Transverse colon (tissue), 4 donors: ENCODE results near the gene GRIP1. TPM values are rescaled to one million over a fixed set of nuclear protein-coding genes. Genes with fewer than 3 reads are reported as not detected.

Experiments used
- DNase-seq: peaks from one replicate; pipeline ENCODE4 v3.0.0-alpha.2; 2019
- H3K27ac ChIP-seq, 4 donors: fragments of 200-600 bp; sonication (generic); 2 replicates each; pipeline ENCODE4 v1.5.1; 2016 to 2018; ENCODE audit warnings: inconsistent platforms in 4 of 4
- H3K27me3 ChIP-seq: fragments of 200-600 bp; sonication (generic); 2 replicates; pipeline ENCODE4 v1.5.1; 2017; ENCODE audit warnings: inconsistent platforms
- H3K36me3 ChIP-seq, 4 donors: fragments of 200-600 bp; sonication (generic); 2 replicates each; pipeline ENCODE4 v1.5.1; 2017 to 2019; ENCODE audit warnings: inconsistent platforms in 4 of 4
- H3K4me1 ChIP-seq, 4 donors: fragments of 200-600 bp; sonication (generic); 2 replicates each; pipeline ENCODE4 v1.5.1; 2017 to 2020; ENCODE audit warnings: inconsistent platforms in 4 of 4
- H3K4me3 ChIP-seq, 4 donors: fragments of 200-600 bp; sonication (generic); 1 replicate in 1 of 4; 2 replicates in 3 of 4; pipeline versions ENCODE4 v1.5.1 to v1.6.1; 2017 to 2019; ENCODE audit warnings: inconsistent platforms in 4 of 4
- H3K9me3 ChIP-seq, 2 donors: fragments of 200-600 bp; sonication (generic); 2 replicates each; pipeline ENCODE4 v1.5.1; 2017 to 2019; ENCODE audit warnings: inconsistent platforms in 2 of 2
- EP300 ChIP-seq: sonication (generic); formaldehyde crosslinking; IDR thresholded peaks from one replicate; pipeline ENCODE4 v1.6.1; 2017; ENCODE audit warnings: antibody characterized with exemption, low read depth
- POLR2A ChIP-seq: fragments of 450-650 bp; IDR thresholded peaks from one replicate; pipeline ENCODE4 v1.6.1; 2016; ENCODE audit warnings: antibody characterized with exemption, mild to moderate bottlenecking, moderate library complexity
- POLR2AphosphoS5 ChIP-seq, 3 donors: sonication (generic); formaldehyde crosslinking; IDR thresholded peaks; one replicate each; pipeline ENCODE4 v1.6.1; 2016; ENCODE audit warnings: antibody characterized with exemption in 3 of 3
- WGBS, 2 donors: methylation state at CpG; one replicate each; pipeline ENCODE4 v1.1.5; 2018; ENCODE audit warnings: low coverage in 1 of 2; 5-methylcytosine and 5-hydroxymethylcytosine counted together
- in situ Hi-C, 4 donors: fragments of 200-750 bp; cut with MboI; loops; one replicate each; pipeline versions ENCODE4 v1.15.0 to v1.15.1; 2017; ENCODE audit warnings: low sequenced_read_pairs in 3 of 4, low pct_ligation_motif_present in 1 of 4, low pct_unique_long_range_greater_than_20kb in 1 of 4
- intact Hi-C: fragments of 100-400 bp; cut with DNase I; formaldehyde crosslinking; loops from one replicate; pipeline ENCODE4 v1.15.1; 2023; ENCODE audit warnings: low total_unique reads
- total RNA-seq, 4 donors: library from RNA; depleted of rRNA; stranded (reverse); fragments of >200 nt; gene quantifications; one replicate each; pipeline ENCODE4 v1.1.0, GENCODE V29; 2016
- TF ChIP-seq, protein P1 (sequence below), 5 experiments: fragments of 200-600 bp in 3 of 5; fragments of 450-650 bp in 2 of 5; sonication (generic) in 3 of 5; IDR thresholded peaks; 1 replicate in 2 of 5; 2 replicates in 3 of 5; pipeline ENCODE4 v1.5.1; 2016 to 2017; ENCODE audit warnings: antibody characterized with exemption in 5 of 5, inconsistent platforms in 3 of 5, mild to moderate bottlenecking in 2 of 5, moderate library complexity in 1 of 5

The GRIP1 gene
- total RNA-seq, 4 donors from 2014 or later, result 4.4 to 9.0 (median 8.2) TPM

GRCh38 chr12:66365718-66366490 lies 313.0 kb downstream of the GRIP1 start:
- intact Hi-C loops, result no loop called here
- no peaks in the 10 kb centered on the region for H3K4me1 ChIP-seq
- H3K27ac ChIP-seq, result no peak overlapping the region
- WGBS, 2 donors, result 72 to 84% methylated on average over 3 of the region's 3 CpGs
- in situ Hi-C loops, result no loop called here
- H3K36me3 ChIP-seq, result no peaks in the 10 kb centered on the region
- H3K4me3 ChIP-seq, result no peak overlapping the region
- H3K9me3 ChIP-seq, result no peaks in the 10 kb centered on the region
- DNase-seq, result no peak
- H3K27me3 ChIP-seq, result no peaks in the 10 kb centered on the region
- TF ChIP-seq POLR2A (no peak), POLR2AphosphoS5 (IDR thresholded peaks at IDR 0.05) (no peak), EP300 (no peak)
- TF ChIP-seq, protein P1, sequence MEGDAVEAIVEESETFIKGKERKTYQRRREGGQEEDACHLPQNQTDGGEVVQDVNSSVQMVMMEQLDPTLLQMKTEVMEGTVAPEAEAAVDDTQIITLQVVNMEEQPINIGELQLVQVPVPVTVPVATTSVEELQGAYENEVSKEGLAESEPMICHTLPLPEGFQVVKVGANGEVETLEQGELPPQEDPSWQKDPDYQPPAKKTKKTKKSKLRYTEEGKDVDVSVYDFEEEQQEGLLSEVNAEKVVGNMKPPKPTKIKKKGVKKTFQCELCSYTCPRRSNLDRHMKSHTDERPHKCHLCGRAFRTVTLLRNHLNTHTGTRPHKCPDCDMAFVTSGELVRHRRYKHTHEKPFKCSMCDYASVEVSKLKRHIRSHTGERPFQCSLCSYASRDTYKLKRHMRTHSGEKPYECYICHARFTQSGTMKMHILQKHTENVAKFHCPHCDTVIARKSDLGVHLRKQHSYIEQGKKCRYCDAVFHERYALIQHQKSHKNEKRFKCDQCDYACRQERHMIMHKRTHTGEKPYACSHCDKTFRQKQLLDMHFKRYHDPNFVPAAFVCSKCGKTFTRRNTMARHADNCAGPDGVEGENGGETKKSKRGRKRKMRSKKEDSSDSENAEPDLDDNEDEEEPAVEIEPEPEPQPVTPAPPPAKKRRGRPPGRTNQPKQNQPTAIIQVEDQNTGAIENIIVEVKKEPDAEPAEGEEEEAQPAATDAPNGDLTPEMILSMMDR (IDR thresholded peaks at IDR 0.05), result no peak

- no peaks in the 10 kb centered on the region for H3K36me3 ChIP-seq
- no peak overlapping the region for H3K27ac ChIP-seq
- DNase-seq, result no peak
- no peak overlapping the region for H3K4me3 ChIP-seq
- WGBS, 2 donors, result 87 to 100% methylated on average over 2 to 4 of the region's 4 CpGs
- no peaks in the 10 kb centered on the region for H3K4me1 ChIP-seq
- intact Hi-C loops, result no loop called here
- in situ Hi-C loops, result no loop called here
- H3K9me3 ChIP-seq, result no peaks in the 10 kb centered on the region
- H3K27me3 ChIP-seq, result no peaks in the 10 kb centered on the region
- no peak for TF ChIP-seq POLR2AphosphoS5 (IDR thresholded peaks at IDR 0.05)
- TF ChIP-seq, protein P1 (IDR thresholded peaks at IDR 0.05), result no peak
- TF ChIP-seq POLR2A, result no peak
- no peak for TF ChIP-seq EP300
Measured at GRCh38 chr12:66361703-66362102, 317.2 kb downstream of the GRIP1 start.

DNA sequence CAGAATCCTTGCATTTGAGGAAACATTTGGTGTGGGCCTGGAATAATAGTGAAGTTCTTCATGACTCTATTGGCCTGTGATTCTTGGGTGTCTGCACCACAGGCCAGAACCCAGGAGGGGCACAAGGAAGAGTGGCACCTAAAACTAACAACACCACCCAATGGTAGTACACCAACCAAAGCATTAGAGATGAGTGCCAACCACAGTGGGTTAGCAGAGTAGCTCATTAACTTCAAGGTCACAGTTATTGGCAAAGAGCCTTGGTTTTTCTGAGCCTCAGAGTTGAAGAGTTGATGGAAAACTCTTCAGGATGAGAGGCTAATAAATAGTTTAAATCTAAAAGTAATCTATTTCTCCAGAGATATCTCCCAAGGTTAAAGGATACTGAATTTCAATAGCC lies 319.6 kb downstream of the GRIP1 start:
- H3K4me3 ChIP-seq, result no peak overlapping the region
- in situ Hi-C loops, result no loop called here
- no peaks in the 10 kb centered on the region for H3K27me3 ChIP-seq
- no peak for DNase-seq
- intact Hi-C loops, result no loop called here
- no peaks in the 10 kb centered on the region for H3K36me3 ChIP-seq
- no peaks in the 10 kb centered on the region for H3K4me1 ChIP-seq
- TF ChIP-seq POLR2A (no peak), POLR2AphosphoS5 (IDR thresholded peaks at IDR 0.05) (no peak), EP300 (no peak)
- TF ChIP-seq, protein P1 (IDR thresholded peaks at IDR 0.05), result no peak
- H3K9me3 ChIP-seq, result no peaks in the 10 kb centered on the region
- H3K27ac ChIP-seq, result no peak overlapping the region

GRCh38 chr12:66354291-66354690 lies 324.6 kb downstream of the GRIP1 start:
- in situ Hi-C loops, result no loop called here
- no peaks in the 10 kb centered on the region for H3K36me3 ChIP-seq
- intact Hi-C loops, result no loop called here
- no peak overlapping the region for H3K4me3 ChIP-seq
- H3K9me3 ChIP-seq, result no peaks in the 10 kb centered on the region
- no peaks in the 10 kb centered on the region for H3K27me3 ChIP-seq
- no peak for DNase-seq
- no peak overlapping the region for H3K27ac ChIP-seq
- 68 to 86% methylated on average over 3 to 6 of the region's 6 CpGs for WGBS, 2 donors
- H3K4me1 ChIP-seq, result no peaks in the 10 kb centered on the region
- TF ChIP-seq EP300 (no peak), POLR2A (no peak), POLR2AphosphoS5 (IDR thresholded peaks at IDR 0.05) (no peak)
- TF ChIP-seq, protein P1 (IDR thresholded peaks at IDR 0.05), result no peak
